GM21576 (cell line): Measurements from ENCODE around the gene TEX26.

Source experiments
- ATAC-seq: cut with Tn5 transposase; IDR thresholded peaks from one replicate; pipeline ENCODE4 v1.9.1; 2021; ENCODE audit warnings: mild to moderate bottlenecking, moderate library complexity; ENCODE audit not compliant: unreplicated experiment

The TEX26 gene

GRCh38 chr13:30932481-30933353, at the start of gene TEX26:
TEX26 (plus strand) TSS chr13:30932656; CDS start chr13:30932716, 60 bp downstream.
- ATAC-seq: no peak

- no peak for ATAC-seq
These were observed 49.3 kb upstream of the TEX26 start for GRCh38 chr13:30882996-30883766.

GRCh38 chr13:30884543-30884942, 47.9 kb upstream of the TEX26 start:
- no peak for ATAC-seq

GRCh38 chr13:30889196-30889690, 43.2 kb upstream of the TEX26 start:
- no peak for ATAC-seq

GRCh38 chr13:30892966-30893365, 39.5 kb upstream of the TEX26 start:
- ATAC-seq: no peak

GRCh38 chr13:30895773-30896172, 36.7 kb upstream of the TEX26 start:
- no peak for ATAC-seq

- ATAC-seq: no peak
These were observed 34.4 kb upstream of the TEX26 start for GRCh38 chr13:30898070-30898469.

- no peak for ATAC-seq
These were observed 33.7 kb upstream of the TEX26 start for GRCh38 chr13:30898678-30899241.

GRCh38 chr13:30900436-30900835, 32.0 kb upstream of the TEX26 start:
- no peak for ATAC-seq

- ATAC-seq: no peak
These were observed 31.3 kb upstream of the TEX26 start for GRCh38 chr13:30900952-30901749.

- ATAC-seq: no peak
These were observed 28.4 kb upstream of the TEX26 start for GRCh38 chr13:30904043-30904442.

- no peak for ATAC-seq
These were observed 26.5 kb upstream of the TEX26 start, which contains the start of gene MEDAG for GRCh38 chr13:30905932-30906383. MEDAG (plus strand) TSS chr13:30906271; CDS start chr13:30906516, 245 bp downstream.

- ATAC-seq: no peak
These were observed 25.9 kb upstream of the TEX26 start for GRCh38 chr13:30906411-30907051.

GRCh38 chr13:30907121-30907861, 25.2 kb upstream of the TEX26 start:
- no peak for ATAC-seq

- no peak for ATAC-seq
These were observed 24.0 kb upstream of the TEX26 start for GRCh38 chr13:30908416-30908980.

GRCh38 chr13:30910676-30911075, 21.8 kb upstream of the TEX26 start:
- no peak for ATAC-seq

GRCh38 chr13:30915691-30916541, 16.5 kb upstream of the TEX26 start:
- no peak for ATAC-seq

- no peak for ATAC-seq
These were observed 15.5 kb upstream of the TEX26 start for GRCh38 chr13:30916991-30917390.
